K562 (cell line): Measurements from ENCODE around the gene SYNPO. TPM values are rescaled to one million over a fixed set of nuclear protein-coding genes. Genes with fewer than 3 reads are reported as not detected.

Source experiments
- ATAC-seq: fragments of 200-7000 bp; cut with Tn5 transposase; 3 replicates; pipeline ENCODE4 v1.9.1; 2020; ENCODE audit warnings: moderate library complexity
- BruUV-seq: library from RNA; stranded (reverse); fragments of 400-500 nt; replicated peaks from 2 replicates; lab custom pipeline; 2021; lab: Mats Ljungman, UMichigan
- CTCF ChIA-PET: fragments of 300-600 bp; formaldehyde crosslinking; extraction: SDS; loops from one replicate; lab custom pipeline; 2021; ENCODE audit warnings: low intra/inter-chr PET ratio; lab: Yijun Ruan, JAX
- POLR2A ChIA-PET: fragments of 300-600, 350-650 bp; sonication (Branson Sonifier 250); formaldehyde crosslinking; extraction: SDS; loops from one replicate; lab custom pipeline; 2021; ENCODE audit warnings: antibody characterized with exemption, inconsistent platforms; lab: Yijun Ruan, JAX
- DNase-seq, 4 experiments: peaks; one replicate each; pipeline versions ENCODE4 v3.0.0 to v3.0.0-alpha.2; 2011 to 2018; ENCODE audit warnings: low spot score in 3 of 4, mixed read lengths in 3 of 4; ENCODE audit errors: extremely low read depth in 1 of 4
- FAIRE-seq: peaks from 2 replicates; lab custom pipeline; 2011; peaks lifted over from hg19 to GRCh38; lab: Jason Lieb, UNC
- H2AFZ ChIP-seq: 2 replicates; pipeline ENCODE4 v1.6.0; 2011; ENCODE audit warnings: low read depth, low read length, control low read depth, inconsistent platforms
- H3K27ac ChIP-seq: fragments of 200-600 bp; 3 replicates; pipeline ENCODE4 v1.8.0; 2011; ENCODE audit warnings: low read depth, mild to moderate bottlenecking, control low read depth, inconsistent platforms, low read length, moderate library complexity, mixed read lengths; ENCODE audit errors: extremely low read depth
- H3K27me3 ChIP-seq, 2 experiments: fragments of 300-600 bp in 1 of 2; 2 replicates in 1 of 2; 3 replicates in 1 of 2; pipeline versions ENCODE4 v1.6.0 to v1.8.0; 2011; ENCODE audit warnings: inconsistent platforms in 2 of 2, low read length in 2 of 2, mild to moderate bottlenecking in 1 of 2, mixed read lengths in 1 of 2, moderate library complexity in 1 of 2; ENCODE audit not compliant: control insufficient read depth in 2 of 2, insufficient read depth in 2 of 2
- H3K36me3 ChIP-seq: fragments of 300-600 bp; 3 replicates; pipeline ENCODE4 v1.8.0; 2011; ENCODE audit warnings: mild to moderate bottlenecking, low read length, inconsistent platforms; ENCODE audit not compliant: control insufficient read depth, insufficient read depth
- H3K4me1 ChIP-seq, 2 experiments: fragments of 200-600 bp in 1 of 2; replicated peaks in 1 of 2; 2 replicates in 1 of 2; 3 replicates in 1 of 2; pipeline versions ENCODE4 v1.5.1 to v1.8.0; 2011; ENCODE audit warnings: inconsistent platforms in 2 of 2, low read length in 2 of 2, mild to moderate bottlenecking in 1 of 2, mixed read lengths in 1 of 2, moderate library complexity in 1 of 2; ENCODE audit not compliant: control insufficient read depth in 2 of 2, insufficient read depth in 2 of 2
- H3K4me2 ChIP-seq: 2 replicates; pipeline ENCODE4 v1.6.1; 2011; ENCODE audit warnings: low read length, control low read depth, inconsistent platforms, mixed read lengths; ENCODE audit not compliant: insufficient read depth
- H3K4me3 ChIP-seq: fragments of 200-600 bp; sonication (generic), shearing (Covaris generic); 2 replicates; pipeline ENCODE4 v1.5.1; 2016; ENCODE audit warnings: control low read depth, inconsistent platforms
- H3K79me2 ChIP-seq: fragments of 200-600 bp; 3 replicates; pipeline ENCODE4 v1.8.0; 2011; ENCODE audit warnings: low read length, inconsistent platforms; ENCODE audit not compliant: control insufficient read depth, insufficient read depth
- H3K9ac ChIP-seq, 2 experiments: 2 replicates each; pipeline versions ENCODE4 v1.6.0 to v1.6.1; 2011; ENCODE audit warnings: low read depth in 2 of 2, low read length in 2 of 2, control low read depth in 1 of 2, inconsistent platforms in 1 of 2, mild to moderate bottlenecking in 1 of 2, mixed read lengths in 1 of 2; ENCODE audit not compliant: insufficient read depth in 1 of 2
- H3K9me1 ChIP-seq: one replicate; pipeline ENCODE4 v1.6.0; 2011; ENCODE audit warnings: inconsistent platforms, mild to moderate bottlenecking, low read length, moderate library complexity; ENCODE audit not compliant: control insufficient read depth, insufficient read depth
- H3K9me3 ChIP-seq: replicated peaks from 2 replicates; pipeline ENCODE4 v1.5.1; 2011; ENCODE audit warnings: low read depth, low read length, inconsistent platforms; ENCODE audit not compliant: control insufficient read depth, insufficient read depth
- H4K20me1 ChIP-seq: replicated peaks from 2 replicates; pipeline ENCODE4 v1.6.1; 2011; ENCODE audit warnings: low read length, inconsistent platforms, mixed read lengths; ENCODE audit not compliant: control insufficient read depth, insufficient read depth
- COPS2 ChIP-seq: fragments of 450-650 bp; conservative IDR thresholded peaks from 2 replicates; pipeline ENCODE4 v1.6.1; 2016; ENCODE audit warnings: mild to moderate bottlenecking, moderate library complexity
- EP300 ChIP-seq: IDR thresholded peaks from 2 replicates; pipeline ENCODE4 v1.6.1; 2012; ENCODE audit warnings: low read length, improper control_type of control experiment
- ERF ChIP-seq: fragments of 450-650 bp; formaldehyde crosslinking; IDR thresholded peaks from 2 replicates; pipeline ENCODE4 v1.4.0; 2020; ENCODE audit warnings: mild to moderate bottlenecking, mixed read lengths
- FIP1L1 ChIP-seq: fragments of 200-400 bp; formaldehyde crosslinking; IDR thresholded peaks from 2 replicates; pipeline ENCODE4 v1.6.1; 2018; ENCODE audit warnings: mild to moderate bottlenecking, low read depth, low read length; ENCODE audit not compliant: poor library complexity, severe bottlenecking
- KLF6 ChIP-seq: fragments of 250-450 bp; sonication (Bioruptor Pico); IDR thresholded peaks from 2 replicates; pipeline ENCODE4 v1.4.0; 2020; ENCODE audit warnings: mild to moderate bottlenecking, moderate library complexity, borderline replicate concordance
- NFIC ChIP-seq: fragments of 450-650 bp; IDR thresholded peaks from 2 replicates; pipeline ENCODE4 v1.6.1; 2017; ENCODE audit warnings: mild to moderate bottlenecking, inconsistent platforms
- NR2C2 ChIP-seq, 2 experiments: fragments of 200-800 bp in 1 of 2; sonication (Bioruptor generic) in 1 of 2; sonication (generic) in 1 of 2; formaldehyde crosslinking in 1 of 2; IDR thresholded peaks; 2 replicates each; pipeline versions ENCODE4 v1.6.1 to v1.8.0; 2016 to 2022; ENCODE audit warnings: mild to moderate bottlenecking in 1 of 2, missing compliant biosample characterization in 1 of 2, missing genetic modification characterization in 1 of 2, missing genetic modification reagents in 1 of 2
- RFX1 ChIP-seq: fragments of 450-650 bp; IDR thresholded peaks from 2 replicates; pipeline ENCODE4 v1.6.1; 2016; ENCODE audit warnings: mild to moderate bottlenecking, moderate library complexity
- SREBF2 ChIP-seq: sonication (generic); formaldehyde crosslinking; IDR thresholded peaks from 2 replicates; pipeline ENCODE4 v1.4.0; 2020; ENCODE audit warnings: mild to moderate bottlenecking, missing genetic modification reagents
- SRSF3 ChIP-seq: fragments of 200-400 bp; formaldehyde crosslinking; IDR thresholded peaks from 2 replicates; pipeline ENCODE4 v1.6.1; 2016; ENCODE audit warnings: mild to moderate bottlenecking, low read length, moderate library complexity; ENCODE audit not compliant: insufficient read depth
- ZNF445 ChIP-seq: fragments of 250-450 bp; sonication (Bioruptor Pico); IDR thresholded peaks from 2 replicates; pipeline ENCODE4 v1.4.0; 2020; ENCODE audit warnings: low read depth, mild to moderate bottlenecking, moderate library complexity
- ZNF75A ChIP-seq: fragments of 450-650 bp; formaldehyde crosslinking; IDR thresholded peaks from 2 replicates; pipeline ENCODE4 v1.4.0; 2020; ENCODE audit warnings: mild to moderate bottlenecking
- WGBS: fragments of 100-300 bp; shearing (Covaris generic); methylation state at CpG from one replicate; pipeline ENCODE4 v1.1.6; 2016; ENCODE audit warnings: low coverage, mixed read lengths; ENCODE audit not compliant: insufficient coverage; ENCODE audit errors: missing lambda C conversion rate; 5-methylcytosine and 5-hydroxymethylcytosine counted together
- in situ Hi-C: fragments of 300-500 bp; cut with MboI; formaldehyde crosslinking; loops from 4 replicates; pipeline ENCODE4 v1.15.0; 2018; ENCODE audit warnings: inconsistent platforms, mixed read lengths
- intact Hi-C: fragments of 100-400 bp; cut with micrococcal nuclease; formaldehyde crosslinking; loops from 2 replicates; pipeline ENCODE4 v1.14.2; 2022
- polyA plus RNA-seq, 8 experiments: library from polyadenylated mRNA; depleted of rRNA in 4 of 8; stranded (reverse) in 5 of 8; unstranded in 3 of 8; fragments of >200 nt; fragmentation: Nextera tagmentation in 2 of 8; fragmentation: Illumina TruSeq in 1 of 8; extraction: Ambion mirVana in 2 of 8; extraction: Trizol in 1 of 8; gene quantifications; 2 replicates each; pipeline versions ENCODE4 v1.2.1 to v1.2.3, GENCODE V29; 2011 to 2014; ENCODE audit warnings: inconsistent platforms in 1 of 8, missing spikeins in 1 of 8
- total RNA-seq, 7 experiments: library from RNA; depleted of rRNA in 6 of 7; stranded (reverse); fragments of >200 nt in 6 of 7; fragmentation: Illumina TruSeq in 2 of 7; extraction: Trizol in 2 of 7; gene quantifications; 2 replicates each; pipeline versions ENCODE4 v1.2.1 to v1.2.3, GENCODE V29; 2011 to 2021; ENCODE audit warnings: low replicate concordance in 1 of 7
- TF ChIP-seq, protein P1 (sequence below): fragments of 250-450 bp; sonication (Bioruptor Pico); IDR thresholded peaks from 2 replicates; pipeline ENCODE4 v1.8.0; 2022; ENCODE audit warnings: moderate library complexity, mild to moderate bottlenecking, inconsistent platforms
- TF ChIP-seq, protein P2 (sequence below): IDR thresholded peaks from 2 replicates; pipeline ENCODE4 v1.6.1; 2011; ENCODE audit warnings: borderline replicate concordance, low read depth, mild to moderate bottlenecking, moderate library complexity, low read length; ENCODE audit not compliant: insufficient read depth, poor library complexity, severe bottlenecking
- TF ChIP-seq, protein P3 (sequence below): fragments of 250-450 bp; sonication (Bioruptor Pico); IDR thresholded peaks from 2 replicates; pipeline ENCODE4 v1.8.0; 2021; ENCODE audit warnings: borderline replicate concordance, mild to moderate bottlenecking, moderate library complexity; ENCODE audit not compliant: poor library complexity, severe bottlenecking
- TF ChIP-seq, protein P4 (sequence below): fragments of 250-450 bp; sonication (Bioruptor Pico); IDR thresholded peaks from 2 replicates; pipeline ENCODE4 v1.4.0; 2020; ENCODE audit warnings: mild to moderate bottlenecking
- TF ChIP-seq, protein P5 (sequence below): fragments of 450-650 bp; formaldehyde crosslinking; IDR thresholded peaks from 2 replicates; pipeline ENCODE4 v1.4.0; 2022; ENCODE audit warnings: mild to moderate bottlenecking, moderate library complexity

Gene SYNPO
- total and polyA plus RNA-seq, 9 of the 15 experiments (the other 6 are each of a cell fraction or from before 2014, with no cell fraction given) = 0.01 to 0.31 (median 0.03) TPM; not detected in 4

DNA sequence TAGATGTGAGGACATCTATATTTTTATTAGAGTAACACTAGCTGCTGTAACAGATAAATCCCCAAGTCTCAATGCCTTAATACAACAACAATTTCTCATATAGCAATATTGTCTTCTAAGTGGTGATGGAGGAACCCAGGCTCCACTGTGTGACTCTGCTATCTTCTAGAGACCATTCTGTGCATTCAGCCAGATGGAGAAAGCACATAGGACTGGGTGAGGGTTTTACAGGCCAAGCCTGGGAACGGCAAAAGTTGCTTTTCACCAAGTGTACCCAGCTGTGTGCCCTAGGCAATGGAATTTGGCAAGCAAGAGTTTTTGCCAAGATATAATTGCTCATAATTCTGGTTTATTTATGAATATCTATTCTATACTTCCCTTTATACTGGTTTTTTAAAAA, 48.7 kb downstream of the SYNPO start:
- Histone ChIP-seq H3K27me3 (no peaks in the 10 kb centered on the region), H3K4me1 (no peaks in the 10 kb centered on the region), H3K9ac (no peak overlapping the region), H2AFZ (no peak overlapping the region)
- BruUV-seq = no TSS peak
- DNase-seq = no peak
- TF ChIP-seq KLF6 (CRISPR knock-in tag) (no peak), FIP1L1 (no peak), SREBF2 (no peak), NR2C2 (CRISPR knock-in tag; IDR thresholded peaks at IDR 0.05) (no peak), NR2C2 (tag; IDR thresholded peaks at IDR 0.05) (no peak), ZNF75A (no peak), ZNF445 (no peak), EP300 (no peak), SRSF3 (no peak), RFX1 (no peak), COPS2 (no peak), ERF (no peak), NFIC (no peak)
- TF ChIP-seq, protein P1, sequence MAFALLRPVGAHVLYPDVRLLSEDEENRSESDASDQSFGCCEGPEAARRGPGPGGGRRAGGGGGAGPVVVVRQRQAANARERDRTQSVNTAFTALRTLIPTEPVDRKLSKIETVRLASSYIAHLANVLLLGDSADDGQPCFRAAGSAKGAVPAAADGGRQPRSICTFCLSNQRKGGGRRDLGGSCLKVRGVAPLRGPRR (CRISPR knock-in tag) = no peak
- TF ChIP-seq, protein P2, sequence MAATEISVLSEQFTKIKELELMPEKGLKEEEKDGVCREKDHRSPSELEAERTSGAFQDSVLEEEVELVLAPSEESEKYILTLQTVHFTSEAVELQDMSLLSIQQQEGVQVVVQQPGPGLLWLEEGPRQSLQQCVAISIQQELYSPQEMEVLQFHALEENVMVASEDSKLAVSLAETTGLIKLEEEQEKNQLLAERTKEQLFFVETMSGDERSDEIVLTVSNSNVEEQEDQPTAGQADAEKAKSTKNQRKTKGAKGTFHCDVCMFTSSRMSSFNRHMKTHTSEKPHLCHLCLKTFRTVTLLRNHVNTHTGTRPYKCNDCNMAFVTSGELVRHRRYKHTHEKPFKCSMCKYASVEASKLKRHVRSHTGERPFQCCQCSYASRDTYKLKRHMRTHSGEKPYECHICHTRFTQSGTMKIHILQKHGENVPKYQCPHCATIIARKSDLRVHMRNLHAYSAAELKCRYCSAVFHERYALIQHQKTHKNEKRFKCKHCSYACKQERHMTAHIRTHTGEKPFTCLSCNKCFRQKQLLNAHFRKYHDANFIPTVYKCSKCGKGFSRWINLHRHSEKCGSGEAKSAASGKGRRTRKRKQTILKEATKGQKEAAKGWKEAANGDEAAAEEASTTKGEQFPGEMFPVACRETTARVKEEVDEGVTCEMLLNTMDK = no peak
- TF ChIP-seq, protein P3, sequence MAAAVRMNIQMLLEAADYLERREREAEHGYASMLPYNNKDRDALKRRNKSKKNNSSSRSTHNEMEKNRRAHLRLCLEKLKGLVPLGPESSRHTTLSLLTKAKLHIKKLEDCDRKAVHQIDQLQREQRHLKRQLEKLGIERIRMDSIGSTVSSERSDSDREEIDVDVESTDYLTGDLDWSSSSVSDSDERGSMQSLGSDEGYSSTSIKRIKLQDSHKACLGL = no peak
- TF ChIP-seq, protein P4, sequence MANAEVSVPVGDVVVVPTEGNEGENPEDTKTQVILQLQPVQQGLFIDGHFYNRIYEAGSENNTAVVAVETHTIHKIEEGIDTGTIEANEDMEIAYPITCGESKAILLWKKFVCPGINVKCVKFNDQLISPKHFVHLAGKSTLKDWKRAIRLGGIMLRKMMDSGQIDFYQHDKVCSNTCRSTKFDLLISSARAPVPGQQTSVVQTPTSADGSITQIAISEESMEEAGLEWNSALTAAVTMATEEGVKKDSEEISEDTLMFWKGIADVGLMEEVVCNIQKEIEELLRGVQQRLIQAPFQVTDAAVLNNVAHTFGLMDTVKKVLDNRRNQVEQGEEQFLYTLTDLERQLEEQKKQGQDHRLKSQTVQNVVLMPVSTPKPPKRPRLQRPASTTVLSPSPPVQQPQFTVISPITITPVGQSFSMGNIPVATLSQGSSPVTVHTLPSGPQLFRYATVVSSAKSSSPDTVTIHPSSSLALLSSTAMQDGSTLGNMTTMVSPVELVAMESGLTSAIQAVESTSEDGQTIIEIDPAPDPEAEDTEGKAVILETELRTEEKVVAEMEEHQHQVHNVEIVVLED (CRISPR knock-in tag) = no peak
- TF ChIP-seq, protein P5, sequence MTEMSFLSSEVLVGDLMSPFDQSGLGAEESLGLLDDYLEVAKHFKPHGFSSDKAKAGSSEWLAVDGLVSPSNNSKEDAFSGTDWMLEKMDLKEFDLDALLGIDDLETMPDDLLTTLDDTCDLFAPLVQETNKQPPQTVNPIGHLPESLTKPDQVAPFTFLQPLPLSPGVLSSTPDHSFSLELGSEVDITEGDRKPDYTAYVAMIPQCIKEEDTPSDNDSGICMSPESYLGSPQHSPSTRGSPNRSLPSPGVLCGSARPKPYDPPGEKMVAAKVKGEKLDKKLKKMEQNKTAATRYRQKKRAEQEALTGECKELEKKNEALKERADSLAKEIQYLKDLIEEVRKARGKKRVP (CRISPR knock-in tag) = no peak
- TF ChIP-seq, all 486 proteins: peak for 0
- in situ Hi-C loops (no loop called here), intact Hi-C loops (no loop called here)
- H3K27ac ChIP-seq = no peak overlapping the region
- no peaks in the 10 kb centered on the region for H4K20me1 ChIP-seq
- 57% methylated on average over 1 of the region's 1 CpG for WGBS
- no peak for FAIRE-seq
- ChIA-PET CTCF (no interaction called here), POLR2A (interaction anchor here (1.0 to 1.9 kb wide), 3 partner anchors 9 to 20 kb away, joined by 3 to 7 read pairs (median 5); partner anchors contain the start of gene RBM22)
- H3K4me3 ChIP-seq = no peak overlapping the region
- H3K9me3 ChIP-seq = no peaks in the 10 kb centered on the region
- H3K4me2 ChIP-seq = no peak overlapping the region
- no peaks in the 10 kb centered on the region for H3K79me2 ChIP-seq
- no peak for ATAC-seq
- H3K36me3 ChIP-seq = peaks cover 38% of the 10 kb centered on the region
- no peaks in the 10 kb centered on the region for H3K9me1 ChIP-seq
